Astrocyte of the cerebellum (primary cell): Measurements from ENCODE around the gene NAA10.

Experiments
- DNase-seq: peaks from one replicate; pipeline ENCODE4 v3.0.0-alpha.2; 2011; ENCODE audit warnings: low read depth
- H3K4me3 ChIP-seq: 2 replicates; pipeline ENCODE4 v1.5.1; 2011; ENCODE audit warnings: mild to moderate bottlenecking, low read depth, low read length, moderate library complexity
- in situ Hi-C: cut with HindIII; loops from 2 replicates; pipeline ENCODE4 v1.10.0; 2017; ENCODE audit warnings: low sequenced_read_pairs
- TF ChIP-seq, protein P1 (sequence below): IDR thresholded peaks from 2 replicates; pipeline ENCODE4 v1.5.1; 2012; ENCODE audit warnings: low read length, low read depth, moderate library complexity, mild to moderate bottlenecking; ENCODE audit errors: missing control alignments

Gene NAA10

GRCh38 chrX:153966841-153967535, 32.2 kb upstream of the NAA10 start:
- in situ Hi-C loops: no loop called here
- no peak overlapping the region for H3K4me3 ChIP-seq
- no peak for DNase-seq
- TF ChIP-seq, protein P1, sequence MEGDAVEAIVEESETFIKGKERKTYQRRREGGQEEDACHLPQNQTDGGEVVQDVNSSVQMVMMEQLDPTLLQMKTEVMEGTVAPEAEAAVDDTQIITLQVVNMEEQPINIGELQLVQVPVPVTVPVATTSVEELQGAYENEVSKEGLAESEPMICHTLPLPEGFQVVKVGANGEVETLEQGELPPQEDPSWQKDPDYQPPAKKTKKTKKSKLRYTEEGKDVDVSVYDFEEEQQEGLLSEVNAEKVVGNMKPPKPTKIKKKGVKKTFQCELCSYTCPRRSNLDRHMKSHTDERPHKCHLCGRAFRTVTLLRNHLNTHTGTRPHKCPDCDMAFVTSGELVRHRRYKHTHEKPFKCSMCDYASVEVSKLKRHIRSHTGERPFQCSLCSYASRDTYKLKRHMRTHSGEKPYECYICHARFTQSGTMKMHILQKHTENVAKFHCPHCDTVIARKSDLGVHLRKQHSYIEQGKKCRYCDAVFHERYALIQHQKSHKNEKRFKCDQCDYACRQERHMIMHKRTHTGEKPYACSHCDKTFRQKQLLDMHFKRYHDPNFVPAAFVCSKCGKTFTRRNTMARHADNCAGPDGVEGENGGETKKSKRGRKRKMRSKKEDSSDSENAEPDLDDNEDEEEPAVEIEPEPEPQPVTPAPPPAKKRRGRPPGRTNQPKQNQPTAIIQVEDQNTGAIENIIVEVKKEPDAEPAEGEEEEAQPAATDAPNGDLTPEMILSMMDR: no peak

DNA sequence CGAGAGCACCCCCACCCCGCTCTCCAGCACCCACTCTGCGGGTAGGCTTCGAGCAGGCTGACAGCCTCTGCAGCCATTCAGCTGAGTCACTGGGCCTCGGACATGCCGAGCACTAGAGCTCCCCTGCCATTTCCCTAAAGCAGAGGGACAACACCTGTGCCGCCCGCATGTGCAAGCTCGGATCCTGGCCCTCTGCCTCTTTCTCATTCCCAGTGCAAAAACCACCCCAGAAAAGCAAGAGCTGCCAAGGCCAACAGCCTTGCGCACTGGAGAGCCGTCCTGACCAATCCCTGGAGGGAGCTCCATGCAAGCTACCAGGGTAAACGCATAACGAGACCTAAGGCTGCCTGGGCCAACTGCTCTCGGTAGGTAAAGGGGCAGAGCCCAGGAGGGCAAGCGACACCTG, 31.4 kb upstream of the NAA10 start:
- no peak overlapping the region for H3K4me3 ChIP-seq
- DNase-seq: no peak
- TF ChIP-seq, protein P1: no peak
- in situ Hi-C loops: no loop called here

DNA sequence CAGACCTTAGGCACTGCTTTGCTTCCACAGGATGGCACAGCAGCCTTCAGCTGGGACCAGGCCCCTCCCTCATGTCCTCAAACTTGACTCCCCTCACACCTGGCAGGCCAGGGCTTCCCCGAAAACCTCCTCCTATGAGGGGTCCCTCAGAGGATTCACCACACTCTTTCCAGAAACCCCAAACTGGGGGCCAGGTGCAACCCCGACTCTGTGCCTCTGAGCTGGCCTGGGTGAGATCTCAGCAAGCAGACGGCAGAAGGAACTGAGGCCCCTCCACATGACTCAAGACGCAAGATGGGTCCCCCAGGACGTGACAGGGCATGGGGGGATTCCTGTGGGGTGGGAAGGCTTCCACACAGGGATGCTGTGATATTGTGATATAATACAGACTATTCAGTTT, 30.6 kb upstream of the NAA10 start:
- DNase-seq: no peak
- H3K4me3 ChIP-seq: no peak overlapping the region
- TF ChIP-seq, protein P1: no peak
- in situ Hi-C loops: no loop called here

DNA sequence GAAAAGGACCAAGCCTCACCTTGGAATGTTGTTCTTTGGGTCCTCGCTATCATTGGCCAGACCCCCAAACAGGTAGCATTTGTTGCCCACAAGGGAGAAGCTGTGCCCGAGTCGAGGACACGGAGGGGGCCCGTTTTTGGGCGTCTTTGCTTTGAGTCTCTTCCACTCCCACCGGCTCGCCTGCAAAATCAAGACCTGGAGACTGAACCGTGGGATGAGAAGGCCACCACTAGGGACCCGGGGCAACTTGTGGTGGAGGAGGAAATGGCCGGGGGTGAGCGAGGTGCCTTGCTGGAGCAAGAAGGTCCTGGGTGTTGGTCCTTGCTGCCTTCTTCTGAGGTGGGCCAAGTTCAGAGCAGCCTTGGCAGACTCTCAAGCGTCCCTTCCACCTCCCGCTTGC, 29.3 kb upstream of the NAA10 start:
- in situ Hi-C loops: no loop called here
- DNase-seq: no peak

GRCh38 chrX:153963546-153963945, 28.7 kb upstream of the NAA10 start:
- in situ Hi-C loops: no loop called here
- no peak for DNase-seq
- H3K4me3 ChIP-seq: no peak overlapping the region
- TF ChIP-seq, protein P1: no peak

More for the DNA sequence above, 29.3 kb upstream of the NAA10 start:
- TF ChIP-seq, protein P1: no peak
- no peak overlapping the region for H3K4me3 ChIP-seq

GRCh38 chrX:153961292-153961691, 26.5 kb upstream of the NAA10 start:
- DNase-seq: no peak
- H3K4me3 ChIP-seq: no peak overlapping the region
- TF ChIP-seq, protein P1: no peak
- in situ Hi-C loops: no loop called here
